T-helper 22 cell (primary cell): ENCODE results near the gene NDUFV2.
"Not testable (repeated sequence)": the region's sequence is repeated elsewhere in the genome, so short reads cannot be mapped to it uniquely, and the experiment has no call there.

Experiments
- DNase-seq: peaks from one replicate; pipeline ENCODE4 v3.0.0-alpha.2; 2020; ENCODE audit warnings: low read depth

The NDUFV2 gene

GRCh38 chr18:9090578-9090977 lies 11.9 kb upstream of the NDUFV2 start:
- no peak for DNase-seq

- DNase-seq: peak; percentile 47
Observed at GRCh38 chr18:9091066-9091476, 11.4 kb upstream of the NDUFV2 start.

- no peak for DNase-seq
Observed at GRCh38 chr18:9092665-9093064, 9.8 kb upstream of the NDUFV2 start.

GRCh38 chr18:9093109-9093508 lies 9.4 kb upstream of the NDUFV2 start:
- not testable (repeated sequence) for DNase-seq

GRCh38 chr18:9094307-9095226 lies 7.9 kb upstream of the NDUFV2 start:
- DNase-seq: peak; percentile 30

- DNase-seq: peak; percentile 50
Observed at GRCh38 chr18:9095297-9096006, 7.0 kb upstream of the NDUFV2 start.

GRCh38 chr18:9096007-9096371 lies 6.5 kb upstream of the NDUFV2 start:
- no peak for DNase-seq

GRCh38 chr18:9096685-9097084 lies 5.8 kb upstream of the NDUFV2 start:
- DNase-seq: no peak

GRCh38 chr18:9097349-9097748 lies 5.2 kb upstream of the NDUFV2 start:
- DNase-seq: no peak

GRCh38 chr18:9100796-9101195 lies 1.7 kb upstream of the NDUFV2 start:
- DNase-seq: no peak

- DNase-seq: peak; percentile 24
Observed at GRCh38 chr18:9101730-9102507, 580 bp upstream of the NDUFV2 start.

GRCh38 chr18:9103376-9103873 lies 926 bp downstream of the NDUFV2 start:
- no peak for DNase-seq

GRCh38 chr18:9104244-9104901 lies 1.9 kb downstream of the NDUFV2 start:
- DNase-seq: no peak

- DNase-seq: no peak
Observed at GRCh38 chr18:9105420-9105819, 2.9 kb downstream of the NDUFV2 start.

- no peak for DNase-seq
Observed at GRCh38 chr18:9106094-9106493, 3.6 kb downstream of the NDUFV2 start.

GRCh38 chr18:9106800-9107584 lies 4.5 kb downstream of the NDUFV2 start:
- no peak for DNase-seq

GRCh38 chr18:9108911-9109310 lies 6.4 kb downstream of the NDUFV2 start:
- no peak for DNase-seq

GRCh38 chr18:9109523-9109922 lies 7.0 kb downstream of the NDUFV2 start:
- DNase-seq: no peak

GRCh38 chr18:9113468-9114149 lies 11.1 kb downstream of the NDUFV2 start:
- DNase-seq: no peak

- no peak for DNase-seq
Observed at GRCh38 chr18:9115984-9116383, 13.5 kb downstream of the NDUFV2 start.
